ENCODE measurements around the gene RNF149. TPM values are rescaled to one million over a fixed set of nuclear protein-coding genes. Genes with fewer than 3 reads are reported as not detected.
"Not testable (repeated sequence)": the region's sequence is repeated elsewhere in the genome, so short reads cannot be mapped to it uniquely, and the experiment has no call there.

The RNF149 gene
- total RNA-seq, 1 donor from 2014 or later, result 89.4 TPM

DNA sequence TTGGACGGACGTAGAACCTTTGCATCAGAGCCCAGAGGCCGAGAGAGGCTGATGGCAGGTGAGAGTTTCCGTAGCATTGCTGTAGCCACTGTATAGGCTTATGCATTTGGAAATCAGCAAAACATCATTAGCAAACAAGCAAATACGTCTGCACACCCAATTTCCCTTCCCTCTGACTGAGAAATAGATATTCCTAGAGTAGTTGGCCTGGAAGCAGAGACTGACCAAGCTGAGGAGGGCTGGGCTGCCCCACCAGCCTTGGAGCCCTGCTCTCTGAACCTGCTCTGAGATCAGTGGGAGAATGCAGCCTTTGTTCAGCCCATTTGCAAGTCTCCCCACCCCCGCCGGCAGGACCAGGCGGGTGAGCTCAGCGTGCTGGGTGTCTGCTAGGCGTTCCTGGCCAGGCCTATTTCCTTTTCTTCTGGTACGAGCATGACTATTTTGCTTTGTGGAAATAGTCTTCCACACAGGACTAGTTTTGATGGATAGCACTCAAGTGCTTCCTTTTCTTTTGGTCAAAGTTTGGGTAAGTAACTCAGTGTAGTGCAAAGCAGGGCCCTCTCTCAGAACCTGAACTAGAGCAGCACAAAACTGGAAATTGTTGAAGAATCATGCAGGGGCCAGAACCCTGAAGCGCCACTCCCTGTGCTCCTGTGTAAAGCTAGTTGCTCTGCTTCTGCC, 21.9 kb upstream of the RNF149 start:
- intact Hi-C loops (cut with DNase I), result no loop called here
- Histone ChIP-seq H3K27ac (no peak overlapping the region), H3K27me3 (no peaks in the 10 kb centered on the region), H3K4me1 (peaks cover 23% of the 10 kb centered on the region), H3K9me3 (no peaks in the 10 kb centered on the region), H3K36me3 (no peaks in the 10 kb centered on the region), H3K4me3 (no peak overlapping the region)
- no peak for DNase-seq (ENCODE audit: extremely low spot score in 2 of 2)
- TF ChIP-seq, protein P1, sequence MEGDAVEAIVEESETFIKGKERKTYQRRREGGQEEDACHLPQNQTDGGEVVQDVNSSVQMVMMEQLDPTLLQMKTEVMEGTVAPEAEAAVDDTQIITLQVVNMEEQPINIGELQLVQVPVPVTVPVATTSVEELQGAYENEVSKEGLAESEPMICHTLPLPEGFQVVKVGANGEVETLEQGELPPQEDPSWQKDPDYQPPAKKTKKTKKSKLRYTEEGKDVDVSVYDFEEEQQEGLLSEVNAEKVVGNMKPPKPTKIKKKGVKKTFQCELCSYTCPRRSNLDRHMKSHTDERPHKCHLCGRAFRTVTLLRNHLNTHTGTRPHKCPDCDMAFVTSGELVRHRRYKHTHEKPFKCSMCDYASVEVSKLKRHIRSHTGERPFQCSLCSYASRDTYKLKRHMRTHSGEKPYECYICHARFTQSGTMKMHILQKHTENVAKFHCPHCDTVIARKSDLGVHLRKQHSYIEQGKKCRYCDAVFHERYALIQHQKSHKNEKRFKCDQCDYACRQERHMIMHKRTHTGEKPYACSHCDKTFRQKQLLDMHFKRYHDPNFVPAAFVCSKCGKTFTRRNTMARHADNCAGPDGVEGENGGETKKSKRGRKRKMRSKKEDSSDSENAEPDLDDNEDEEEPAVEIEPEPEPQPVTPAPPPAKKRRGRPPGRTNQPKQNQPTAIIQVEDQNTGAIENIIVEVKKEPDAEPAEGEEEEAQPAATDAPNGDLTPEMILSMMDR (IDR thresholded peaks at IDR 0.05), result no peak
- peak; percentile 16 to 17 for TF ChIP-seq POLR2AphosphoS5 (IDR thresholded peaks at IDR 0.05; ENCODE audit: insufficient read depth in 1 of 2, low read depth in 1 of 2)

- no peaks in the 10 kb centered on the region for H3K36me3 ChIP-seq
- TF ChIP-seq, protein P1 (IDR thresholded peaks at IDR 0.05), result no peak
- TF ChIP-seq POLR2A (IDR thresholded peaks at IDR 0.05) (no peak), POLR2AphosphoS5 (IDR thresholded peaks at IDR 0.05; ENCODE audit: insufficient read depth in 1 of 2, low read depth in 1 of 2) (no peak)
- no peak overlapping the region for H3K27ac ChIP-seq
Observed at GRCh38 chr2:101329026-101329425, 20.5 kb upstream of the RNF149 start.

GRCh38 chr2:101328474-101329007, 20.0 kb upstream of the RNF149 start:
- Histone ChIP-seq H3K36me3 (no peaks in the 10 kb centered on the region), H3K27me3 (no peaks in the 10 kb centered on the region), H3K27ac (no peak overlapping the region), H3K9me3 (no peaks in the 10 kb centered on the region), H3K4me1 (peaks cover 23% of the 10 kb centered on the region), H3K4me3 (no peak overlapping the region)
- no peak for DNase-seq (ENCODE audit: extremely low spot score in 2 of 2)
- TF ChIP-seq POLR2A (IDR thresholded peaks at IDR 0.05) (no peak), POLR2AphosphoS5 (IDR thresholded peaks at IDR 0.05; ENCODE audit: insufficient read depth in 1 of 2, low read depth in 1 of 2) (peak in 1 of 2 donors; percentile 32)
- TF ChIP-seq, protein P1 (IDR thresholded peaks at IDR 0.05), result no peak
- intact Hi-C loops (cut with DNase I), result no loop called here

More at GRCh38 chr2:101329026-101329425, 20.5 kb upstream of the RNF149 start:
- Histone ChIP-seq H3K4me3 (no peak overlapping the region), H3K27me3 (no peaks in the 10 kb centered on the region), H3K4me1 (peaks cover 23% of the 10 kb centered on the region), H3K9me3 (no peaks in the 10 kb centered on the region)
- DNase-seq (ENCODE audit: extremely low spot score in 2 of 2), result no peak
- intact Hi-C loops (cut with DNase I), result no loop called here

GRCh38 chr2:101327863-101328394, 19.4 kb upstream of the RNF149 start:
- Histone ChIP-seq H3K4me1 (peaks cover 23% of the 10 kb centered on the region), H3K4me3 (no peak overlapping the region), H3K36me3 (no peaks in the 10 kb centered on the region), H3K27me3 (no peaks in the 10 kb centered on the region), H3K27ac (no peak overlapping the region), H3K9me3 (no peaks in the 10 kb centered on the region)
- no peak for DNase-seq (ENCODE audit: extremely low spot score in 2 of 2)
- TF ChIP-seq, protein P1 (IDR thresholded peaks at IDR 0.05), result no peak
- TF ChIP-seq POLR2A (IDR thresholded peaks at IDR 0.05), result no peak
- TF ChIP-seq POLR2AphosphoS5 (IDR thresholded peaks at IDR 0.05; ENCODE audit: insufficient read depth in 1 of 2, low read depth in 1 of 2), result peak in 1 of 2 donors; percentile 59
- intact Hi-C loops (cut with DNase I), result no loop called here

GRCh38 chr2:101325425-101325824, 16.9 kb upstream of the RNF149 start:
- H3K4me1 ChIP-seq, result peaks cover 13% of the 10 kb centered on the region
- intact Hi-C loops (cut with DNase I), result no loop called here
- H3K36me3 ChIP-seq, result no peaks in the 10 kb centered on the region
- DNase-seq (ENCODE audit: extremely low spot score in 2 of 2), result no peak
- H3K4me3 ChIP-seq, result no peak overlapping the region
- no peaks in the 10 kb centered on the region for H3K27me3 ChIP-seq
- no peaks in the 10 kb centered on the region for H3K9me3 ChIP-seq
- no peak overlapping the region for H3K27ac ChIP-seq
- TF ChIP-seq POLR2AphosphoS5 (IDR thresholded peaks at IDR 0.05; ENCODE audit: insufficient read depth in 1 of 2, low read depth in 1 of 2) (no peak), POLR2A (IDR thresholded peaks at IDR 0.05) (no peak)
- TF ChIP-seq, protein P1 (IDR thresholded peaks at IDR 0.05), result no peak

DNA sequence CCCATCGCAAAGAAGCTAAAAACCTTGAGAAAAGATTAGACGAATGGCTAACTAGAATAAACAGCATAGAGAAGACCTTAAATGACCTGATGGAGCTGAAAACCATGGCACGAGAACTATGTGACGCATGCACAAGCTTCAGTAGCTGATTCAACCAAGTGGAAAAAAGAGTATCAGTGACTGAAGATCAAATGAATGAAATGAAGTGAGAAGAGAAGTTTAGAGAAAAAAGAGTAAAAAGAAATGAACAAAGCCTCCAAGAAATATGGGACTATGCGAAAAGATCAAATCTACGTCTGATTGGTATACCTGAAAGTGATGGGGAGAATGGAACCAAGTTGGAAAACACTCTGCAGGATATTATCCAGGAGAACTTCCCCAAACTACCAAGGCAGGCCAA, 8.1 kb upstream of the RNF149 start:
- H3K27me3 ChIP-seq; H3K27ac ChIP-seq; DNase-seq (ENCODE audit: extremely low spot score in 2 of 2); intact Hi-C loops (cut with DNase I); H3K4me1 ChIP-seq; H3K9me3 ChIP-seq; H3K4me3 ChIP-seq; H3K36me3 ChIP-seq: not testable (repeated sequence)

All from vagina (tissue), 2 donors.